Naive thymus-derived CD4-positive, alpha-beta T cell (primary cell): ENCODE measurements around the gene GJD4. TPM values are rescaled to one million over a fixed set of nuclear protein-coding genes. Genes with fewer than 3 reads are reported as not detected.

Experiments
- ATAC-seq: fragments of 150-1000 bp; cut with Tn5 transposase; 2 replicates; pipeline ENCODE4 v1.10.0; 2021; ENCODE audit warnings: mild to moderate bottlenecking, moderate library complexity
- CTCF ChIA-PET: fragments of 350-600 bp; sonication (Branson Sonifier 250); formaldehyde crosslinking; loops from one replicate; lab custom pipeline; 2021; ENCODE audit warnings: antibody characterized with exemption; lab: Charles Lee
- POLR2A ChIA-PET: fragments of 350-600 bp; sonication (Branson Sonifier 250); formaldehyde crosslinking; loops from one replicate; lab custom pipeline; 2021; ENCODE audit warnings: antibody characterized with exemption, inconsistent platforms; lab: Charles Lee
- DNase-seq, 9 donors: peaks; one replicate each; pipeline versions ENCODE4 v3.0.0 to v3.0.0-alpha.2; 2020 to 2022; ENCODE audit warnings: mixed read lengths in 1 of 9
- H3K27ac ChIP-seq: one replicate; pipeline ENCODE4 v1.7.0; 2013; ENCODE audit warnings: mild to moderate bottlenecking, low read depth, low read length, moderate library complexity
- H3K27me3 ChIP-seq, 2 donors: one replicate each; pipeline ENCODE4 v1.7.0; 2013; ENCODE audit warnings: low read length in 2 of 2, mild to moderate bottlenecking in 2 of 2, moderate library complexity in 2 of 2; ENCODE audit not compliant: control insufficient read depth in 2 of 2, insufficient read depth in 2 of 2
- H3K36me3 ChIP-seq, 3 experiments: 1 replicate in 2 of 3; 2 replicates in 1 of 3; pipeline ENCODE4 v1.7.0; 2013; ENCODE audit warnings: low read length in 3 of 3, mild to moderate bottlenecking in 3 of 3, moderate library complexity in 1 of 3; ENCODE audit not compliant: insufficient read depth in 3 of 3, control insufficient read depth in 2 of 3
- H3K4me1 ChIP-seq, 2 donors: one replicate each; pipeline ENCODE4 v1.7.0; 2013; ENCODE audit warnings: low read length in 2 of 2, mild to moderate bottlenecking in 2 of 2, moderate library complexity in 1 of 2; ENCODE audit not compliant: control insufficient read depth in 2 of 2, insufficient read depth in 2 of 2
- H3K4me3 ChIP-seq: 2 replicates; pipeline ENCODE4 v1.7.0; 2013; ENCODE audit warnings: mild to moderate bottlenecking, low read length
- H3K9me3 ChIP-seq, 3 experiments: 1 replicate in 2 of 3; 2 replicates in 1 of 3; pipeline ENCODE4 v1.7.0; 2013; ENCODE audit warnings: low read length in 3 of 3; ENCODE audit not compliant: control insufficient read depth in 2 of 3
- H3K27ac Mint-ChIP-seq, 9 donors: one replicate each; pipeline ENCODE4 v1.8.0; 2020 to 2022; ENCODE audit warnings: mixed read lengths in 9 of 9, mild to moderate bottlenecking in 8 of 9, moderate library complexity in 5 of 9, inconsistent platforms in 2 of 9
- H3K27me3 Mint-ChIP-seq, 5 donors: one replicate each; pipeline ENCODE4 v1.8.0; 2021 to 2022; ENCODE audit warnings: mixed read lengths in 5 of 5, mild to moderate bottlenecking in 1 of 5
- H3K36me3 Mint-ChIP-seq, 5 donors: one replicate each; pipeline ENCODE4 v1.8.0; 2020 to 2022; ENCODE audit warnings: mixed read lengths in 5 of 5, mild to moderate bottlenecking in 3 of 5, inconsistent platforms in 1 of 5
- H3K4me1 Mint-ChIP-seq, 7 donors: one replicate each; pipeline ENCODE4 v1.8.0; 2020 to 2022; ENCODE audit warnings: mixed read lengths in 7 of 7, mild to moderate bottlenecking in 3 of 7, inconsistent platforms in 1 of 7
- H3K4me3 Mint-ChIP-seq, 10 donors: one replicate each; pipeline ENCODE4 v1.8.0; 2020 to 2022; ENCODE audit warnings: mild to moderate bottlenecking in 10 of 10, mixed read lengths in 10 of 10, moderate library complexity in 6 of 10, inconsistent platforms in 2 of 10
- H3K9me3 Mint-ChIP-seq, 11 donors: one replicate each; pipeline ENCODE4 v1.8.0; 2020 to 2022; ENCODE audit warnings: mixed read lengths in 11 of 11, mild to moderate bottlenecking in 4 of 11, inconsistent platforms in 1 of 11, moderate library complexity in 1 of 11
- intact Hi-C, 2 donors: fragments of 100-400 bp; cut with micrococcal nuclease; formaldehyde crosslinking; loops; one replicate each; pipeline ENCODE4 v1.15.1; 2023
- polyA plus RNA-seq, 2 donors: library from polyadenylated mRNA; unstranded; fragments of 300-500 nt; fragmentation: Illumina TruSeq; gene quantifications; one replicate each; pipeline ENCODE4 v1.2.3, GENCODE V29; 2021
- total RNA-seq, 6 experiments: library from RNA in 5 of 6; stranded (reverse) in 5 of 6; gene quantifications; 1 replicate in 5 of 6; 2 replicates in 1 of 6; pipeline ENCODE4 v1.2.3 and lab custom pipeline; 2021 to 2026

Gene GJD4
- not detected for total RNA-seq
- polyA plus RNA-seq: not detected
- total RNA-seq (lab: John Stamatoyannopoulos, UW): not detected

DNA sequence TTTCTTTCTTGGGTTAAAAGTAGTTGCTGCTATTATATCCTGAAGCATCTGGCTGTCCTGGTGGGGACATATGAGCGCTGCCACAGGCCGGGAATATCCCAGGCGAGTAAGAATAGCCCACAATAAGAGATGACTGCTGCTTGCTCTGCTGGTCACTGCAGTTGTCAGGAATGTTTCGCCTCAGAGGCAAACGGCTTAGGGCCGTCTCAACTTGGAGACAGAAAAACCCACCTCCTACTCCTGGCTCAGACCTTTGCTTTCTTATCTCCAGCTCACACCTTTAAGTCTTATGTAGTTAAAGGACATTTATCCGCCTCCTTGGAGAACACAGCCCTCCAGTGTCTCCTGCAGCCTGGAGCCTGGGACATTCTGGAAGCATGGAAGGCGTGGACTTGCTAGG lies at the start of gene GJD4:
GJD4 (plus strand) TSS at position 151 of the 400 bp plus-strand sequence; CDS start at position 378, 227 bp downstream.
- Histone ChIP-seq H3K9me3 (no peaks in the 10 kb centered on the region), H3K4me3 (no peak within 1 kb of the TSS), H3K4me1 (no peaks in the 10 kb centered on the region), H3K36me3 (no peaks in the 10 kb centered on the region), H3K27ac (no peak within 1 kb of the TSS), H3K27me3 (no peaks in the 10 kb centered on the region)
- ChIA-PET CTCF (interaction anchor here (0.6 kb wide), 1 partner anchor 249 kb away, joined by 3 read pairs; no protein-coding TSS in a partner anchor), POLR2A (no interaction called here)
- intact Hi-C loops: no loop called here
- H3K9me3 Mint-ChIP-seq: peaks cover 0 to 22% (median 8%) of the 10 kb centered on the region in 11 donors
- no peak within 1 kb of the TSS for H3K27ac Mint-ChIP-seq
- no peak within 1 kb of the TSS for H3K4me3 Mint-ChIP-seq
- no peak for DNase-seq
- H3K27me3 Mint-ChIP-seq: peaks cover 41 to 60% (median 52%) of the 10 kb centered on the region in 5 donors
- H3K36me3 Mint-ChIP-seq: peaks cover 0 to 8% (median 4%) of the 10 kb centered on the region in 5 donors
- peaks cover 0 to 6% (median 5%) of the 10 kb centered on the region in 7 donors for H3K4me1 Mint-ChIP-seq
- ATAC-seq: no peak

DNA sequence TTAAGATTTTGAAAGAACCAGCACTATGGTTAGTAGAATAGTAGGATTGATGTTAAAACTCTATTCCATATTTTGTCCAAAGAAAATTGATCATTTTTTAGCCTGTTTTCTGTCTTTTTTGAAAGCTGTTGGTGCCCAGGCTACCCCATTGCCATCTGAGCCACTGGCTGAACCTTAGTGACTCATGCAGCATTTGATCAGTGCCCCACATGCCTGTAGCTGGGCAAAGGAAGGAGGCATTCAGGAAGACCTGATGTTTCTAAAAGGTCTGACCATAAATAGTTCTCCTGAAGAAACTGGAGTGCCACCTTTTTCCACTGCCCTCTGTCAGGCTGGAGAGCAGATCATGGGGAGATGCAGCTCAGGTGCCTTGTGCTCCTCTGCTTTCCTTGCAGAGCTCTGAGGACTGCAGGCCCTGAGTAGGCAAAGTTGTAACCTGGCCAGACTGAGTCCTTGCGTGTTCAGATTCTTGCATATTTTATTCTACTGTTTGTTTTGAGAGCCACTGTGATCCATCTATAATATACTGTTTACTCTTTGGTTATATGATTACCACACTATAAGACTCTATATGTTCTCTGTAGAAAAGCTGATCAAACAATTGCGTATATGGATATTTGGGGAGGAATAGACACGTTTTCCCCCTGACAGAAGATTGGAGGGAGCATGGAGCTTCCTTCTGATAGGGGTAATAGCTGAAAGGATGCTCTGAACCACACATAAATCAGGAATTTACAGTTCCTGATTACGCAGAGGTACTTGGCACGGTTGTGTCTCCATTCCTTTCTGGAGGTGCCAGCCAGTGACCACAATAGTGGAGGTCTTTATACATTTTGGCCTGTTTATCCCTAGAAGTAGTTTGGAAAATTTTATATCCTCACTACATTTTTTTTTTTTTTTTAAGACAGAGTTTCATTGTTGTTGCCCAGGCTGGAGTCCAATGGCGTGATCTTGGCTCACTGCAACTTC lies 48.9 kb upstream of the GJD4 start:
- peaks cover 0 to 42% (median 5%) of the 10 kb centered on the region in 3 experiments for H3K36me3 ChIP-seq
- no peak overlapping the region for H3K4me3 Mint-ChIP-seq
- no peak overlapping the region for H3K4me3 ChIP-seq
- H3K27ac ChIP-seq: no peak overlapping the region
- no peaks in the 10 kb centered on the region for H3K27me3 Mint-ChIP-seq
- H3K4me1 Mint-ChIP-seq: peaks cover 0 to 7% (median 3%) of the 10 kb centered on the region in 7 donors
- ATAC-seq (no peak), DNase-seq (no peak)
- ChIA-PET POLR2A (no interaction called here), CTCF (interaction anchor here (1.0 kb wide), 1 partner anchor 8 kb away, joined by 4 read pairs; no protein-coding TSS in a partner anchor)
- intact Hi-C loops: no loop called here
- H3K4me1 ChIP-seq: no peaks in the 10 kb centered on the region
- no peaks in the 10 kb centered on the region for H3K9me3 ChIP-seq
- H3K36me3 Mint-ChIP-seq: peaks cover 5 to 51% (median 17%) of the 10 kb centered on the region in 5 donors
- no peaks in the 10 kb centered on the region for H3K27me3 ChIP-seq
- no peak overlapping the region for H3K27ac Mint-ChIP-seq
- no peaks in the 10 kb centered on the region for H3K9me3 Mint-ChIP-seq

- ATAC-seq (no peak), DNase-seq (no peak)
- no peaks in the 10 kb centered on the region for H3K27me3 ChIP-seq
- Mint-ChIP-seq H3K4me3 (no peak overlapping the region), H3K9me3 (no peaks in the 10 kb centered on the region), H3K36me3 (peaks cover 10 to 47% (median 25%) of the 10 kb centered on the region in 5 donors), H3K27ac (peak overlapping the region in 4 of 9 donors; percentile 13 to 55 (median 28)), H3K27me3 (no peaks in the 10 kb centered on the region), H3K4me1 (peaks cover 0 to 9% (median 6%) of the 10 kb centered on the region in 7 donors)
- no peaks in the 10 kb centered on the region for H3K9me3 ChIP-seq
- intact Hi-C loops: no loop called here
- no peaks in the 10 kb centered on the region for H3K4me1 ChIP-seq
- CTCF ChIA-PET: no interaction called here
- no peak overlapping the region for H3K27ac ChIP-seq
- H3K4me3 ChIP-seq: no peak overlapping the region
- POLR2A ChIA-PET: no interaction called here
- H3K36me3 ChIP-seq: peaks cover 0 to 30% (median 0%) of the 10 kb centered on the region in 3 experiments
Observed at GRCh38 chr10:35558276-35558675, 46.9 kb upstream of the GJD4 start.

DNA sequence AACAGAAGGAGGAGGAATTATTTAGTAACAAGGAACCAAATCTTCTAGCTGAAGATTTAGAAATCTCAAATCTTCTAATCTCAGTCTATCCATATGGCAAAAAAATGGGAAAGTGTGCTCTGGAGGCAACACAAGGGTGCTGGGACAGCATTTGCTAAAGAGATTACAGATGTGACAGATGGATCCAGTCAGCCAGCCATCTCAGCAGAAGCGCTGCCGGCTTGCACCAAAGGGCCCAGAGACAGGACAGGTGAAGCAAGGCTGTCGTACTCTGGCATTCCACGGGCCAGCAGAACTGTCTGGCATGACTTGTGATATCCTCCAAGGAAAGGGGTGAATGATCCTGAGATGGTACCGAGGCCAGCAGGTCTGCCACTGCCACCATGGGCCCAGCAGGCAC lies 45.7 kb upstream of the GJD4 start:
- H3K4me1 Mint-ChIP-seq: peaks cover 0 to 13% (median 7%) of the 10 kb centered on the region in 7 donors
- intact Hi-C loops: no loop called here
- H3K27ac Mint-ChIP-seq: peak overlapping the region in 5 of 9 donors; percentile 6 to 74 (median 33)
- DNase-seq (no peak), ATAC-seq (no peak)
- H3K9me3 ChIP-seq: no peaks in the 10 kb centered on the region
- no peaks in the 10 kb centered on the region for H3K9me3 Mint-ChIP-seq
- H3K4me3 ChIP-seq: no peak overlapping the region
- ChIA-PET POLR2A (no interaction called here), CTCF (no interaction called here)
- H3K36me3 ChIP-seq: peaks cover 0 to 24% (median 0%) of the 10 kb centered on the region in 3 experiments
- H3K27me3 Mint-ChIP-seq: no peaks in the 10 kb centered on the region
- no peak overlapping the region for H3K27ac ChIP-seq
- no peak overlapping the region for H3K4me3 Mint-ChIP-seq
- no peaks in the 10 kb centered on the region for H3K4me1 ChIP-seq
- no peaks in the 10 kb centered on the region for H3K27me3 ChIP-seq
- peaks cover 10 to 47% (median 25%) of the 10 kb centered on the region in 5 donors for H3K36me3 Mint-ChIP-seq

DNA sequence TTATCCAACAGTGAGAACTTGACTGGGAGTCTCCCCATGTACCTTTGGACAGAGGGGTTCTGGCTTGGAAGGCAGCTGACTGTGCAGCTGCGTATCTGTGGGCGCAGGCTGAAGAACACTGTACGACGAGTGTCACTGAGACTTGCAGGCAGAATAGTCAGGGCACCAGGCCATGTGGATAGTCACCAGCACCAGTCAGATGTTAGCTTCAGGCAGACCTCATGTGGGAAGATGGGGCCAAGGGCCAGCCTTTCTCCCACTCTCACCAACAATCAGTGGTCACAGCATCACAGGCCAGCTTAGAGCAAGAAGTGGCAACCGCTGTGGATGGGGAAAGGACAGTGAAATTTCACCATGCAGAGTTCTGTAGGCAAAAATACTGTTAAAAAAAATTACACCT lies 43.4 kb upstream of the GJD4 start:
- H3K9me3 ChIP-seq: no peaks in the 10 kb centered on the region
- Mint-ChIP-seq H3K27me3 (no peaks in the 10 kb centered on the region), H3K36me3 (peaks cover 14 to 42% (median 28%) of the 10 kb centered on the region in 5 donors), H3K4me1 (peaks cover 0 to 18% (median 5%) of the 10 kb centered on the region in 7 donors), H3K9me3 (no peaks in the 10 kb centered on the region), H3K27ac (peak overlapping the region in 2 of 9 donors; percentile 14 to 48), H3K4me3 (no peak overlapping the region)
- ATAC-seq (no peak), DNase-seq (no peak)
- intact Hi-C loops: loop anchor here (2.0 to 10.0 kb wide), 6 partner anchors 149 to 441 kb away; no protein-coding TSS in a partner anchor
- H3K4me1 ChIP-seq: no peaks in the 10 kb centered on the region
- H3K27me3 ChIP-seq: no peaks in the 10 kb centered on the region
- ChIA-PET POLR2A (no interaction called here), CTCF (no interaction called here)
- no peak overlapping the region for H3K27ac ChIP-seq
- H3K4me3 ChIP-seq: no peak overlapping the region
- H3K36me3 ChIP-seq: peaks cover 0 to 42% (median 0%) of the 10 kb centered on the region in 3 experiments

- no peaks in the 10 kb centered on the region for H3K9me3 ChIP-seq
- no peak overlapping the region for H3K27ac ChIP-seq
- intact Hi-C loops: loop anchor here (2.0 to 10.0 kb wide), 6 partner anchors 150 to 442 kb away; no protein-coding TSS in a partner anchor
- no peak overlapping the region for H3K4me3 ChIP-seq
- CTCF ChIA-PET: interaction anchor here (0.8 to 1.3 kb wide), 6 partner anchors 9 to 1696 kb away, joined by 3 to 9 read pairs (median 3); no protein-coding TSS in a partner anchor
- no peak for DNase-seq
- POLR2A ChIA-PET: no interaction called here
- ATAC-seq: no peak
- Mint-ChIP-seq H3K9me3 (no peaks in the 10 kb centered on the region), H3K27ac (peak overlapping the region in 2 of 9 donors; percentile 6 to 41), H3K4me3 (no peak overlapping the region), H3K27me3 (no peaks in the 10 kb centered on the region), H3K4me1 (peaks cover 0 to 18% (median 5%) of the 10 kb centered on the region in 7 donors), H3K36me3 (peaks cover 14 to 48% (median 28%) of the 10 kb centered on the region in 5 donors)
- no peaks in the 10 kb centered on the region for H3K27me3 ChIP-seq
- H3K36me3 ChIP-seq: peaks cover 0 to 49% (median 0%) of the 10 kb centered on the region in 3 experiments
- H3K4me1 ChIP-seq: no peaks in the 10 kb centered on the region
Observed at GRCh38 chr10:35562427-35562826, 42.7 kb upstream of the GJD4 start.
